ENCODE data around the gene DFFA.
"Not testable (repeated sequence)": the region's sequence is repeated elsewhere in the genome, so short reads cannot be mapped to it uniquely, and the experiment has no call there.

Gene DFFA

GRCh38 chr1:10457462-10457861 is 14.9 kb downstream of the DFFA start:
- not testable (repeated sequence) for DNase-seq

- no peak for DNase-seq
Observed at GRCh38 chr1:10456661-10457060, 15.7 kb downstream of the DFFA start.

- no peak for DNase-seq
Observed at GRCh38 chr1:10456048-10456447, 16.3 kb downstream of the DFFA start.

GRCh38 chr1:10451287-10451686 is 21.0 kb downstream of the DFFA start:
- no peak for DNase-seq

- DNase-seq: no peak
Observed at GRCh38 chr1:10450836-10451235, 21.5 kb downstream of the DFFA start.

- no peak for DNase-seq
Observed at GRCh38 chr1:10450156-10450814, 22.0 kb downstream of the DFFA start.

GRCh38 chr1:10449751-10450150 is 22.6 kb downstream of the DFFA start, which contains the start of gene CORT:
CORT (plus strand) TSS chr1:10450031; CDS start chr1:10450224, 193 bp downstream.
- DNase-seq: no peak

GRCh38 chr1:10446790-10447422 is 25.4 kb downstream of the DFFA start:
- no peak for DNase-seq

GRCh38 chr1:10444795-10445397 is 27.4 kb downstream of the DFFA start:
- DNase-seq: no peak

- no peak for DNase-seq
Observed at GRCh38 chr1:10444248-10444647, 28.1 kb downstream of the DFFA start.

GRCh38 chr1:10440794-10441193 is 31.5 kb downstream of the DFFA start:
- no peak for DNase-seq

- no peak for DNase-seq
Observed at GRCh38 chr1:10440305-10440704, 32.0 kb downstream of the DFFA start.

- no peak for DNase-seq
Observed at GRCh38 chr1:10438677-10439163, 33.6 kb downstream of the DFFA start.

- no peak for DNase-seq
Observed at GRCh38 chr1:10437052-10437451, 35.3 kb downstream of the DFFA start.

GRCh38 chr1:10434590-10434989 is 37.7 kb downstream of the DFFA start:
- DNase-seq: no peak

GRCh38 chr1:10433790-10434189 is 38.5 kb downstream of the DFFA start:
- DNase-seq: no peak

GRCh38 chr1:10432910-10433700 is 39.2 kb downstream of the DFFA start:
- DNase-seq: no peak

- DNase-seq: no peak
Observed at GRCh38 chr1:10431070-10431730, 41.1 kb downstream of the DFFA start.

- DNase-seq: peak; percentile 92
Observed at GRCh38 chr1:10430216-10431069, 41.9 kb downstream of the DFFA start, which contains the start of gene CENPS. CENPS (plus strand) TSS chr1:10430433; CDS start chr1:10430518, 85 bp downstream.

GRCh38 chr1:10429868-10430215 is 42.5 kb downstream of the DFFA start:
- DNase-seq: no peak

GRCh38 chr1:10428984-10429383 is 43.3 kb downstream of the DFFA start:
- DNase-seq: no peak

- not testable (repeated sequence) for DNase-seq
Observed at GRCh38 chr1:10426535-10426848, 45.8 kb downstream of the DFFA start.

All from activated CD8-positive, alpha-beta memory T cell treated with anti-CD3 and anti-CD28 coated beads, Interleukin-2, amount 50 U/mL, for 4 hours (primary cell).